ENCODE measurements around the gene ROR1. TPM values are rescaled to one million over a fixed set of nuclear protein-coding genes. Genes with fewer than 3 reads are reported as not detected.

ROR1 gene
- total RNA-seq, 4 donors from 2014 or later: 2.6 to 37.6 (median 11.5) TPM

DNA sequence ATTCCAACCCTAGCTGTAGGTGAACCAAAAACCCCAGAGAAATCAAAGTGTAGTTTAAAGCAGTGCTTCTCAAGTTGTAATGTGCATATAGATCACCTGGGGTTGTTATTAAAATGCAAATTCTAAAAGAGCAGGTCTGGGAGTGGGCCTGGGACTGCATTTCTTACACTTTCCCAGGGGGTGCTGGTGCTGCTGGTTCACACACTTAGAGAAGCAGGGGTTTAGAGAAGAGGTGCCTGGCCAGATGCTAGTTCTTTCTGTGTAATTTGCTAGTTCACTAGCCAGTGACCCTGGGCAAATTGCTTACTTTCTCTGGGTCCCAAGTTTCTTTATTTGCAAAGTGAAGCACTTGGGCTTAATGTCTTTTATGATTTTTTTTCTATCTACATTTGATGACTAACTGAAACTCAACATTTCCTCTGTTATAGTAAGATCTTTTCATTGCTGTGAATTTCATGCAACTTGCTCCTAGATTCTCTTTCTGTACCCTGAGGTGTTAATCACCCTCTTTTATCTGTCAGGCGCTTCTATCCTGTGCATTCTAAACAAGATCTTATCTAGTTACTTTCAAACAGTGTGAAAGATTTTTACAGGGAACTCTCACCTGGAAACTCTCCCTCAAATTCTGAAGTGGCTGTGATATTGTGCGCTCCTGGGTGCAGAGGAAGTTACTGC, 287.8 kb downstream of the ROR1 start:
- Histone ChIP-seq H3K27me3 (no peaks in the 10 kb centered on the region), H3K4me1 (no peaks in the 10 kb centered on the region), H3K36me3 (no peaks in the 10 kb centered on the region), H3K27ac (no peak overlapping the region), H3K9me3 (peaks cover 0 to 3% of the 10 kb centered on the region in 2 donors), H3K4me3 (no peak overlapping the region)
- DNase-seq: no peak
- intact Hi-C loops (cut with DNase I; ENCODE audit: low total_unique reads): loop anchor here (5.0 kb wide), 1 partner anchor 264 kb away; no protein-coding TSS in a partner anchor
- TF ChIP-seq, protein P1, sequence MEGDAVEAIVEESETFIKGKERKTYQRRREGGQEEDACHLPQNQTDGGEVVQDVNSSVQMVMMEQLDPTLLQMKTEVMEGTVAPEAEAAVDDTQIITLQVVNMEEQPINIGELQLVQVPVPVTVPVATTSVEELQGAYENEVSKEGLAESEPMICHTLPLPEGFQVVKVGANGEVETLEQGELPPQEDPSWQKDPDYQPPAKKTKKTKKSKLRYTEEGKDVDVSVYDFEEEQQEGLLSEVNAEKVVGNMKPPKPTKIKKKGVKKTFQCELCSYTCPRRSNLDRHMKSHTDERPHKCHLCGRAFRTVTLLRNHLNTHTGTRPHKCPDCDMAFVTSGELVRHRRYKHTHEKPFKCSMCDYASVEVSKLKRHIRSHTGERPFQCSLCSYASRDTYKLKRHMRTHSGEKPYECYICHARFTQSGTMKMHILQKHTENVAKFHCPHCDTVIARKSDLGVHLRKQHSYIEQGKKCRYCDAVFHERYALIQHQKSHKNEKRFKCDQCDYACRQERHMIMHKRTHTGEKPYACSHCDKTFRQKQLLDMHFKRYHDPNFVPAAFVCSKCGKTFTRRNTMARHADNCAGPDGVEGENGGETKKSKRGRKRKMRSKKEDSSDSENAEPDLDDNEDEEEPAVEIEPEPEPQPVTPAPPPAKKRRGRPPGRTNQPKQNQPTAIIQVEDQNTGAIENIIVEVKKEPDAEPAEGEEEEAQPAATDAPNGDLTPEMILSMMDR (IDR thresholded peaks at IDR 0.05): no peak
- no peak for TF ChIP-seq POLR2A (IDR thresholded peaks at IDR 0.05)

DNA sequence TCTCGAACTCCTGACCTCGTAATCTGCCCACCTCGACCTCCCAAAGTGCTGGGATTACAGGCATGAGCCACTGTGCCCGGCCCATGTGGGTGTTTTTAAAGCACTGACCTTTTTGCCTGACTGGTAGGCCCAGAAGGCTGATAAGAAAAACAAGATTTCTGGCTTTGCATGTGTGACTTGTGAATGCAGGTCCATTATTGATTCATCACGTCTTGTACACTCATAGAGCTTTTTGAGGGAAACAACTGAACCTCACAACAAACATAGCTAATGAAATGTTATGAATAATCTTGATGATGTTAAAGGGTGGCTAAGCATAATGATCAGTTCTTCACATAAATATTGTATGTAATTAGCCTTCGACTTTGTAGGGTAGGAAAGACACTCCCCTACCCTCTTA, 288.7 kb downstream of the ROR1 start:
- Histone ChIP-seq H3K36me3 (no peaks in the 10 kb centered on the region), H3K9me3 (peaks cover 0 to 3% of the 10 kb centered on the region in 2 donors), H3K27ac (no peak overlapping the region), H3K4me1 (no peaks in the 10 kb centered on the region), H3K4me3 (no peak overlapping the region), H3K27me3 (no peaks in the 10 kb centered on the region)
- TF ChIP-seq POLR2A (IDR thresholded peaks at IDR 0.05): no peak
- TF ChIP-seq, protein P1 (IDR thresholded peaks at IDR 0.05): no peak
- intact Hi-C loops (cut with DNase I; ENCODE audit: low total_unique reads): loop anchor here (5.0 kb wide), 1 partner anchor 265 kb away; no protein-coding TSS in a partner anchor
- no peak for DNase-seq

DNA sequence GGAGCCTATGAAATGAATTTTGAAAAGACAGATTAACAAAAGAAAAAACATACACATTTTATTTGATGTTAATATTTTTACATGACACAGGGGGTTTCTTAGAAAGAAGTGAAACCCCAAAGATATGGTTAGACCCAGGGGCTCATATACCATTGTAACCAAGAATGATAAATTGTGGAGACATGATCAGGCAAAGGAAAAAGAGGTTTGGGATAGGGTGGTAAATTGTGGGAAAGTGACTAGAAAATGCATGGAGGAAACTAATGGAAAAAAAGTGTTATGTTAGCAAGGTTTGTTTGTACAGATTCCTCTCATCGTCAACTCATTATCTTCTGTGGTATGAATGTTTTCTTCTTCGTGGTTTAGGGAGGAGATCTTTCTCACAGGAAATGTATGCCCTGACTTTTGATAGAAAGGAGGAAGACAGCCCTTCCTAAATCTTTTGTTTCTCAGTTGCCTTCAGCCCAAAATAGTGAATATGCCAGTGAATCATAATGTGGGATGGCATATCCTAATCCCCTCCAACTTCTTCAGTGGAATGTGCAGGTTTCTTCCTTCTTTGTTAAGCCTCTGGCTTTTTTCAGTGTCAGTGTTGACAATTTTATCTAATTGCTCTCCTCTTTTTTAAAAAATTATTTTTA, 289.2 kb downstream of the ROR1 start:
- no peaks in the 10 kb centered on the region for H3K36me3 ChIP-seq
- intact Hi-C loops (cut with DNase I; ENCODE audit: low total_unique reads): loop anchor here (5.0 kb wide), 1 partner anchor 266 kb away; no protein-coding TSS in a partner anchor
- H3K9me3 ChIP-seq: peaks cover 0 to 3% of the 10 kb centered on the region in 2 donors
- TF ChIP-seq POLR2A (IDR thresholded peaks at IDR 0.05): no peak
- TF ChIP-seq, protein P1 (IDR thresholded peaks at IDR 0.05): no peak
- H3K27me3 ChIP-seq: no peaks in the 10 kb centered on the region
- no peak for DNase-seq
- no peaks in the 10 kb centered on the region for H3K4me1 ChIP-seq
- no peak overlapping the region for H3K4me3 ChIP-seq
- no peak overlapping the region for H3K27ac ChIP-seq

DNA sequence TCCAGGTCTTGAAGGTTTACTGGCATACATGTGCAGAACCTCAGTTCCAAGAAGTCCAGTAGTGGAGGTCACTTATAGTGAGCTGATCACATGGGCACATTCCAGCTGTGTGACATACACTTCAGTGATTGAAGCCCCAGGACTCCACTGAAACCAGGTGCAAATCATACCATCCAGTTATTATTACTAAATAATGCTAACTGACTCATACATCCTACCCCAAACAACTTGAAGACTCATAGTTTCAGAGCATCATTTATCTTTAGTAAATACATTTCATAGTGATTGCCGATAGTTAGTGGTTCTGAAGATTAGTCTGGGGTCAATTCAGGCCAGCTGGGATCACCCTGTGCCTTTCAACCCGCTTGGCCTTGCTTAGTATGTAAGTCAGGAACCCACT, 291.8 kb downstream of the ROR1 start:
- TF ChIP-seq, protein P1 (IDR thresholded peaks at IDR 0.05): no peak
- Histone ChIP-seq H3K27ac (no peak overlapping the region), H3K4me1 (no peaks in the 10 kb centered on the region), H3K27me3 (no peaks in the 10 kb centered on the region), H3K36me3 (no peaks in the 10 kb centered on the region), H3K9me3 (no peaks in the 10 kb centered on the region), H3K4me3 (no peak overlapping the region)
- intact Hi-C loops (cut with DNase I; ENCODE audit: low total_unique reads): no loop called here
- DNase-seq: no peak

DNA sequence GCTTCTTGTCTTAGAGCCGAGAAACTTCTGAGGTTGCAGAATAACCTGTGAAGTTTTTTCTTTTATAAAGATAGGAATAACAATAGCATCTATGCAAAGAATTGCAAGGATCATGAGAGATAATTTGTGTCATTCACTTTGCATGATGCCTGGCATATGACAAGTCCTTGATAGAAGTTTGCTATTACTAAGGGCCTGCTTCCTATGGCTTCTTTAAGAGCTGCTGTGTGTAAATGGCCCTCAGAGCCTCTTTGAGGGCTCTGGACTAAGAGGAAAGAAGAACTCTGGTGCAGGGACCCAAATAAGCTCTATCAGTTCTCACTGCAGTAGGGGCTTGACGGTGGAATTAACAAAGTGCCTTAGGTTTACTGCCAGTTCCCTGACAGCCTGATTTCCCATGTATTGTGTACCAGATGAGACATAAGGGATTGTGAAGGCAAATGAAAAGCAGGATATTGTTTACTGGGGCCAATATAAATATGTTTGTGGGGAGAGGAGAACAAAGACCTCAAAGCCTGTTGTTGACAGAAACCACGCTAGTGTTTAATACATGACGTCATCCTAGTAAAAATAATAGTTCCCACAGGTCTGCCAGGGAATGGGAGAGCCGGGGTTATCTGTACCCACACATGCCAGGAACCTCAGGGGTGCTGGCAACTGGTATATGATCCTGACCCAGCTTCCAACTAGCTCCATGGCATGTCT, 298.4 kb downstream of the ROR1 start:
- no peaks in the 10 kb centered on the region for H3K4me1 ChIP-seq
- no peak overlapping the region for H3K4me3 ChIP-seq
- no peaks in the 10 kb centered on the region for H3K27me3 ChIP-seq
- no peak for TF ChIP-seq POLR2A (IDR thresholded peaks at IDR 0.05)
- intact Hi-C loops (cut with DNase I; ENCODE audit: low total_unique reads): no loop called here
- no peak overlapping the region for H3K27ac ChIP-seq
- H3K36me3 ChIP-seq: no peaks in the 10 kb centered on the region
- no peak for DNase-seq
- H3K9me3 ChIP-seq: no peaks in the 10 kb centered on the region

Data from uterus (tissue), 4 donors.